Esophagus squamous epithelium (tissue), 4 donors: Measurements from ENCODE around the gene MSH4.
"Not testable (repeated sequence)": the region's sequence is repeated elsewhere in the genome, so short reads cannot be mapped to it uniquely, and the experiment has no call there.

Source experiments
- CTCF ChIP-seq, 6 experiments: fragments of 450-650 bp in 4 of 6; fragments of 200-600 bp in 2 of 6; sonication (generic) in 2 of 6; IDR thresholded peaks; one replicate each; pipeline ENCODE4 v1.5.1; 2016 to 2019; ENCODE audit warnings: antibody characterized with exemption in 6 of 6, mild to moderate bottlenecking in 4 of 6, moderate library complexity in 4 of 6
- POLR2A ChIP-seq, 4 donors: fragments of 450-650 bp; IDR thresholded peaks; one replicate each; pipeline ENCODE4 v1.6.1; 2017; ENCODE audit warnings: antibody characterized with exemption in 4 of 4, mild to moderate bottlenecking in 4 of 4, moderate library complexity in 3 of 4

- TF ChIP-seq CTCF, POLR2A (IDR thresholded peaks at IDR 0.05): not testable (repeated sequence)
Measured at GRCh38 chr1:75810113-75810512, 13.4 kb downstream of the MSH4 start.
